GM21825 (cell line): Measurements from ENCODE around the gene ACP3.

Experiments
- ATAC-seq: cut with Tn5 transposase; IDR thresholded peaks from one replicate; pipeline ENCODE4 v1.9.1; 2021; ENCODE audit warnings: mild to moderate bottlenecking, moderate library complexity; ENCODE audit not compliant: unreplicated experiment

ACP3 gene

DNA sequence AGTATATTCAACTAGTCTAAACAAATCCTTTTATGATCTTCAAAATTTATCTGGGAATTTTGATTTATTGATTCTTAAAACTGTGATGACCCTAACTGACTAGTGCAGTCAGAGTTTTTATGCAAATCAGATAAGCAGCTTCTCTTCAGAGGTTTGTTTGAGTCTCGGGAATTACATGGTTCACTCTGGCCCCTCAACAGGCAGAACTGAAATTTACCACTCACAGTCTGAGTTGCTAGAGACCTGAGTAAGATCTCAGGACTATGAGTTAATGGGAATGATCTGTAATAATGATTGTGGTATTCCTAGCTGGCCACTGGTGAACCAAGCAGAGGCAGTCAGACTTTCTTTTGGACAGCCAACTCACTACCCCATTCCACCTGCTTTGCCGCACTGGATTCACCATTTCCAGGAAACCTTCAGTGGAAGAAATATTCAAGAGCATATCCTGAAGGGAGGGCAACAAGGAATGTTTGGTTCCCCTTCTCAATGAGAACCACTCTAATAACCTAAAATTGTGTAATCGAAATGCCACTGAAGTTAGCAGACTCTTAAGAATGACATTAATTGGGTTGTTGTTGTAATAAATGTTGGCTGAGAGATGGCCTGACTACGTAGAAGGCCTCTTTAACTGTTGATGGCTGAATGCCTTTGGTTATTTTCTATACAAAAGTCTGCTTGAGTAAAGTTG is 88.5 kb downstream of the ACP3 start:
- no peak for ATAC-seq

DNA sequence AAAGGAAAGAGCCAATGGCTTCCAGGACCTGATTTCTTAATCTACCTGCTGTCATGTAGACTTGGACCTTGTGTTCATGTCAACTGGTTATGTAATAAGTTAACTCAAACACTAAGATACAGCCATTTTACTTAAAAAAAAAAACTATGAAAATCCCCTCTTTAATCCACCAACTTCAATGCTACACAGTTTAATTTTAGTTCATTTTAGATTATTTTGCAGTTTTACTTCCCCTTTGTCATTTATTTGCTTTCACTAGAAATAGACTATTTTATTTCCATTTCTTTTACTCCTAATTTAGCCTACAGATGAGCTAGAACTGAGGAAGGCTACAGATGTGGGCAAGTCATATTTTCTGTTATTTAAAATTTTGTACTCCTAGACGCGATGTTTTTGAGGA is 89.4 kb downstream of the ACP3 start:
- ATAC-seq = no peak

DNA sequence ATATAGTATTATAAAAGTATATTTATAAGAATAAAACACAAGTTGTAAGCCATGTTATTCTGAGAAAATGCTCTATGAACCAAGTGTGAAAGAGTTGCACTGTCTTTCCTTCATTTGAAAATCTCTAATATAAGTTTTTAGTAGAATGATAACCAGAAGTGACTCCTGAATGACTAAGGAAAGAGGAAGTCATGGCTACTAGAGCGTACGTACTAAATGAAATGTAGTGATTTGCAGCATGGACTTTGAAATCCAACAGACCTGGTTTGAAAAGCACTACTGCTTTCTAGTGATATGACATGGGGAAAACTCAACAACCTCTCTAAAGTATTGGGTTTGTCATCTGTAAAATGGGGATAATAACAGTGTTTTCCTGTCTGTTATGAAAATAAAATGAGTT is 89.8 kb downstream of the ACP3 start:
- ATAC-seq = no peak
